LNCAP (cell line): ENCODE data around the gene SLC35C1.

Source experiments
- CTCF ChIP-seq: fragments of 450-650 bp; IDR thresholded peaks from 2 replicates; pipeline ENCODE4 v1.5.1; 2017; ENCODE audit warnings: mild to moderate bottlenecking

The SLC35C1 gene

GRCh38 chr11:45832811-45833441 is 28.0 kb downstream of the SLC35C1 start:
- no peak for TF ChIP-seq CTCF

- TF ChIP-seq CTCF, result no peak
Measured at GRCh38 chr11:45833761-45834160, 28.8 kb downstream of the SLC35C1 start.

GRCh38 chr11:45834298-45834756 is 29.4 kb downstream of the SLC35C1 start:
- TF ChIP-seq CTCF, result no peak

- no peak for TF ChIP-seq CTCF
Measured at GRCh38 chr11:45839204-45839603, 34.3 kb downstream of the SLC35C1 start.

- TF ChIP-seq CTCF, result peak; percentile 97
Measured at GRCh38 chr11:45843158-45843924, 38.4 kb downstream of the SLC35C1 start.

- TF ChIP-seq CTCF, result no peak
Measured at GRCh38 chr11:45844822-45845578, 40.1 kb downstream of the SLC35C1 start.

DNA sequence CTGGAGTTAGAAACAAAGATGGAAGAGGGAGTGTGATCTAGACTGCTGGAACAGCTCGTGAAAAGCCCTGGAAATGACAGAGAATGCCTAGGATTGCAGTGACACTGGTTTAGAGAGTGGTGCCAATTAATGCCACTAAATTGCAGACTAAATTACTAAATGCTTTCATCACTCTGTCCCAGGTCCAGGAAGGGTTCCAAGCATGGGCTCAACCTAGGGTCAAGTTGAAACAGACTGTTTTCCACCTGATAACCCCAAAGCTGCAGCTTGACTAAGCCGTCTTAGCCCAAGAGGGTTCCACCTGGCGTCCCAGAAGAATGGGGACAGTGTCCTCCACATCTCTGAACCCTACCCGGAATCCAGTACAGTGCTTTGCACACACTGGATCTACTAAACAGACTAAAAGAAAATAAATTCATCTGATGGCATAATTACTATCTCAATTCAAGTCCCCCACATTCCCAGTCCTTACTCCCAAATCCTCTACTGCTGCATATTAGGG is 41.3 kb downstream of the SLC35C1 start:
- no peak for TF ChIP-seq CTCF
